H1 (cell line): ENCODE results near the gene MYO1F. TPM values are rescaled to one million over a fixed set of nuclear protein-coding genes. Genes with fewer than 3 reads are reported as not detected.
A peak's percentile ranks its signal among the peaks of the same experiment; 100 is the strongest.

ENCODE experiments used
- CTCF ChIA-PET: fragments of 300-600 bp; sonication (Branson Sonifier 250); formaldehyde crosslinking; loops from one replicate; lab custom pipeline; 2021; ENCODE audit not compliant: partially characterized antibody; lab: Charles Lee
- POLR2A ChIA-PET: fragments of 300-600 bp; sonication (Branson Sonifier 250); formaldehyde crosslinking; loops from one replicate; lab custom pipeline; 2021; ENCODE audit warnings: inconsistent platforms; ENCODE audit not compliant: partially characterized antibody; lab: Charles Lee
- DNase-seq, 2 experiments: peaks; one replicate each; pipeline versions ENCODE4 v3.0.0 to v3.0.0-alpha.2; 2010 to 2022; ENCODE audit warnings: low spot score in 2 of 2, low read depth in 1 of 2, mixed read lengths in 1 of 2
- FAIRE-seq: peaks from 2 replicates; lab custom pipeline; 2011; peaks lifted over from hg19 to GRCh38; lab: Jason Lieb, UNC
- H2AFZ ChIP-seq: 2 replicates; pipeline ENCODE4 v1.8.1; 2012; ENCODE audit warnings: low read length, inconsistent platforms
- H2AK5ac ChIP-seq: 2 replicates; pipeline ENCODE4 v1.6.1; 2013; ENCODE audit warnings: low read depth, low read length
- H2BK120ac ChIP-seq: replicated peaks from 2 replicates; pipeline ENCODE3; 2013; ENCODE audit warnings: low read depth, low read length, inconsistent platforms
- H2BK12ac ChIP-seq: 2 replicates; pipeline ENCODE4 v1.6.1; 2013; ENCODE audit warnings: low read depth, low read length
- H2BK15ac ChIP-seq: 2 replicates; pipeline ENCODE4 v1.6.1; 2013; ENCODE audit warnings: low read length
- H2BK20ac ChIP-seq: 2 replicates; pipeline ENCODE4 v1.6.1; 2013; ENCODE audit warnings: low read length
- H2BK5ac ChIP-seq: 2 replicates; pipeline ENCODE4 v1.6.1; 2013; ENCODE audit warnings: low read depth, low read length
- H3K14ac ChIP-seq: 2 replicates; pipeline ENCODE4 v1.6.1; 2013; ENCODE audit warnings: inconsistent platforms; ENCODE audit not compliant: insufficient read length
- H3K18ac ChIP-seq: 2 replicates; pipeline ENCODE4 v1.6.1; 2013; ENCODE audit warnings: low read length; ENCODE audit errors: extremely low read depth
- H3K23ac ChIP-seq: 2 replicates; pipeline ENCODE4 v1.6.1; 2013; ENCODE audit warnings: inconsistent platforms; ENCODE audit not compliant: insufficient read length
- H3K23me2 ChIP-seq: 2 replicates; pipeline ENCODE4 v1.6.1; 2013; ENCODE audit warnings: low read depth, low read length
- H3K27ac ChIP-seq: 2 replicates; pipeline ENCODE4 v1.6.1; 2011; ENCODE audit warnings: low read depth, low read length, inconsistent platforms
- H3K27me3 ChIP-seq, 4 experiments: replicated peaks in 1 of 4; 1 replicate in 1 of 4; 2 replicates in 3 of 4; pipeline versions ENCODE4 v1.6.1 to v1.8.1; 2011 to 2013; ENCODE audit warnings: low read length in 3 of 4, mild to moderate bottlenecking in 3 of 4, inconsistent platforms in 2 of 4, mixed read lengths in 2 of 4, moderate library complexity in 1 of 4; ENCODE audit not compliant: control insufficient read depth in 3 of 4, insufficient read depth in 3 of 4; ENCODE audit errors: extremely low read depth in 1 of 4
- H3K36me3 ChIP-seq, 4 experiments: 2 replicates each; pipeline versions ENCODE4 v1.6.1 to v1.8.1; 2011 to 2013; ENCODE audit warnings: mild to moderate bottlenecking in 4 of 4, low read length in 3 of 4, moderate library complexity in 2 of 4, control low read depth in 1 of 4, inconsistent platforms in 1 of 4; ENCODE audit not compliant: insufficient read depth in 4 of 4, control insufficient read depth in 2 of 4
- H3K4ac ChIP-seq: replicated peaks from 2 replicates; pipeline ENCODE3; 2013; ENCODE audit warnings: low read length, low read depth, mixed read lengths, inconsistent platforms; ENCODE audit not compliant: insufficient read length
- H3K4me1 ChIP-seq, 4 experiments: replicated peaks in 1 of 4; 1 replicate in 1 of 4; 2 replicates in 3 of 4; pipeline versions ENCODE4 v1.6.1 to v1.8.1; 2011 to 2013; ENCODE audit warnings: low read length in 3 of 4, inconsistent platforms in 2 of 4, mixed read lengths in 1 of 4; ENCODE audit not compliant: insufficient read depth in 4 of 4, control insufficient read depth in 3 of 4
- H3K4me2 ChIP-seq, 2 experiments: 2 replicates each; pipeline versions ENCODE4 v1.6.1 to v1.8.1; 2011 to 2013; ENCODE audit warnings: low read depth in 2 of 2, low read length in 2 of 2, control low read depth in 1 of 2, inconsistent platforms in 1 of 2, mild to moderate bottlenecking in 1 of 2; ENCODE audit not compliant: insufficient read depth in 1 of 2
- H3K4me3 ChIP-seq, 4 experiments: fragments of 200-600, 300-600 bp in 1 of 4; sonication (generic), shearing (Covaris generic), sonication (Bioruptor Twin) in 1 of 4; 2 replicates each; pipeline versions ENCODE4 v1.5.1 to v1.8.1; 2011 to 2016; ENCODE audit warnings: low read length in 4 of 4, low read depth in 3 of 4, control low read depth in 2 of 4, inconsistent platforms in 2 of 4, mild to moderate bottlenecking in 2 of 4, mixed read lengths in 1 of 4, moderate library complexity in 1 of 4; ENCODE audit not compliant: insufficient read depth in 2 of 4; ENCODE audit errors: extremely low read depth in 1 of 4
- H3K56ac ChIP-seq: replicated peaks from 2 replicates; pipeline ENCODE3; 2013; ENCODE audit warnings: low read depth, mild to moderate bottlenecking, mixed read lengths, low read length, inconsistent platforms; ENCODE audit not compliant: insufficient read length
- H3K79me1 ChIP-seq: 2 replicates; pipeline ENCODE4 v1.6.1; 2013; ENCODE audit warnings: low read depth, low read length, control low read depth
- H3K79me2 ChIP-seq, 2 experiments: 2 replicates each; pipeline versions ENCODE4 v1.6.1 to v1.8.1; 2012 to 2013; ENCODE audit warnings: low read length in 2 of 2, mild to moderate bottlenecking in 2 of 2, inconsistent platforms in 1 of 2; ENCODE audit not compliant: insufficient read depth in 2 of 2, control insufficient read depth in 1 of 2
- H3K9ac ChIP-seq, 4 experiments: replicated peaks in 1 of 4; 1 replicate in 1 of 4; 2 replicates in 3 of 4; pipeline versions ENCODE4 v1.6.1 to v1.8.1; 2011 to 2013; ENCODE audit warnings: low read depth in 3 of 4, low read length in 3 of 4, control low read depth in 2 of 4, mild to moderate bottlenecking in 2 of 4, moderate library complexity in 2 of 4, inconsistent platforms in 1 of 4; ENCODE audit errors: extremely low read depth in 1 of 4
- H3K9me3 ChIP-seq, 2 experiments: 2 replicates each; pipeline versions ENCODE4 v1.6.1 to v1.8.1; 2012 to 2013; ENCODE audit warnings: mild to moderate bottlenecking in 2 of 2, moderate library complexity in 2 of 2, control low read depth in 1 of 2, inconsistent platforms in 1 of 2, low read depth in 1 of 2, low read length in 1 of 2, mixed read lengths in 1 of 2; ENCODE audit not compliant: insufficient read depth in 2 of 2
- H4K20me1 ChIP-seq, 2 experiments: replicated peaks in 1 of 2; 2 replicates each; pipeline versions ENCODE3 to v1.8.1; 2011 to 2013; ENCODE audit warnings: inconsistent platforms in 2 of 2, low read length in 2 of 2, mild to moderate bottlenecking in 1 of 2; ENCODE audit not compliant: insufficient read depth in 2 of 2, control insufficient read depth in 1 of 2
- H4K5ac ChIP-seq: 2 replicates; pipeline ENCODE4 v1.6.1; 2013; ENCODE audit warnings: low read length, low read depth, mixed read lengths, inconsistent platforms; ENCODE audit not compliant: insufficient read length
- H4K8ac ChIP-seq: 2 replicates; pipeline ENCODE4 v1.8.0; 2013; ENCODE audit warnings: mild to moderate bottlenecking, moderate library complexity, low read length, inconsistent platforms; ENCODE audit not compliant: insufficient read depth; ENCODE audit errors: extremely low read depth
- H4K91ac ChIP-seq: replicated peaks from 2 replicates; pipeline ENCODE3; 2013; ENCODE audit warnings: low read length, mixed read lengths, inconsistent platforms; ENCODE audit not compliant: insufficient read length
- CEBPB ChIP-seq: IDR thresholded peaks from 2 replicates; pipeline ENCODE4 v1.6.1; 2012; ENCODE audit warnings: low read depth, low read length
- MAX ChIP-seq: IDR thresholded peaks from 2 replicates; pipeline ENCODE4 v1.6.1; 2012; ENCODE audit warnings: inconsistent platforms
- SUZ12 ChIP-seq: fragments of 200-600 bp; sonication (generic); IDR thresholded peaks from 2 replicates; pipeline ENCODE4 v1.6.1; 2012; ENCODE audit warnings: mild to moderate bottlenecking, inconsistent platforms, low read length, moderate library complexity, mixed read lengths
- WGBS, 2 experiments: shearing (Covaris generic) in 1 of 2; methylation state at CpG; one replicate each; pipeline versions ENCODE4 v1.1.6 to v1.1.7; 2013 to 2015; ENCODE audit warnings: low lambda C conversion rate in 2 of 2, mixed read lengths in 2 of 2, inconsistent platforms in 1 of 2, low coverage in 1 of 2, missing lambda C conversion rate in 1 of 2; ENCODE audit not compliant: insufficient replicate concordance in 2 of 2, insufficient coverage in 1 of 2, insufficient read length in 1 of 2; ENCODE audit errors: extremely low coverage in 1 of 2, missing lambda C conversion rate in 1 of 2; 5-methylcytosine and 5-hydroxymethylcytosine counted together
- polyA plus RNA-seq, 7 experiments: library from polyadenylated mRNA; depleted of rRNA in 3 of 7; stranded (reverse) in 5 of 7; unstranded in 2 of 7; fragments of >200 nt in 5 of 7; fragments of 200-250 nt in 2 of 7; gene quantifications; 1 replicate in 5 of 7; 2 replicates in 1 of 7; 4 replicates in 1 of 7; pipeline versions ENCODE4 v1.2.1 to v1.2.3, GENCODE V29; 2011 to 2013; ENCODE audit warnings: missing spikeins in 2 of 7, mixed read lengths in 2 of 7
- total RNA-seq: library from RNA; stranded (reverse); fragmentation: NEBNext Ultra II Directional; extraction: Animal tissue kit (Norgen Biotek cat#: 25700); gene quantifications from 2 replicates; pipeline ENCODE4 v1.2.1, GENCODE V29; 2021
- TF ChIP-seq, protein P1 (sequence below): IDR thresholded peaks from 2 replicates; pipeline ENCODE4 v1.6.1; 2011; ENCODE audit warnings: low read depth, mild to moderate bottlenecking, low read length; ENCODE audit not compliant: insufficient read depth

Gene MYO1F
- total and polyA plus RNA-seq, 2 of the 8 experiments (the other 6 are each of a cell fraction or from before 2014, with no cell fraction given) = 1.4 to 4.6 TPM

DNA sequence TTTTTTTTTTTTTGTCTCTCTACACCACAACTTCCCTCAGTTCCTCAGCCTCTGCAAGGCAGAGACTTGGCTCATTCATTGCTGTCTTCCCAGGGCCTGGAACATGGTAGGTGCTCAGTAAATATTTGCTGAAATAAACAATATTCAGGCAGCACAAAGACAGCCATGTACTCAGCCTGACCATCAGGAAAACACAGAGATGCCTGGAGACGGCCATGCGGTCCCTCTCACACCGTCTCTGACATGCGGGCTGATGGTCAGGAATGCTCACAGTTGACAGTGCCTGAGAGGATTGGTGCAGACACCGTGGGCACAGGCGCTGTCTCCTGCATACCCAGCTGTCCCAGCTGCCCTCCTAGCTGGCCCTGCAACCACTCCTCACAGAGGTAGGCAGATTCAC lies 75.7 kb downstream of the MYO1F start:
- H3K56ac ChIP-seq = no peak overlapping the region
- 85% methylated on average over 6 of the region's 6 CpGs; no CpG with 5 or more reads in 1 of the 2 experiments for WGBS, 2 experiments
- DNase-seq = no peak
- no peak overlapping the region for H4K5ac ChIP-seq
- peak overlapping the region; percentile 65; the same call in 1 of the 2 replicates for H2BK15ac ChIP-seq
- H2BK12ac ChIP-seq = peak overlapping the region; percentile 41; the same call in 1 of the 2 replicates
- no peaks in the 10 kb centered on the region for H3K27me3 ChIP-seq
- H3K4me1 ChIP-seq = peaks cover 0 to 9% (median 5%) of the 10 kb centered on the region in 4 experiments; a peak in 5 of 7 replicates
- H3K27ac ChIP-seq = no peak overlapping the region
- CTCF ChIA-PET = no interaction called here
- no peak for FAIRE-seq
- H2AK5ac ChIP-seq = no peak overlapping the region
- no peaks in the 10 kb centered on the region for H3K9me3 ChIP-seq
- 0 out of 2 replicates have a peak overlapping the region, but pooled peaks have one; percentile 13 for H2BK5ac ChIP-seq
- H2BK120ac ChIP-seq = no peak overlapping the region
- TF ChIP-seq, protein P1, sequence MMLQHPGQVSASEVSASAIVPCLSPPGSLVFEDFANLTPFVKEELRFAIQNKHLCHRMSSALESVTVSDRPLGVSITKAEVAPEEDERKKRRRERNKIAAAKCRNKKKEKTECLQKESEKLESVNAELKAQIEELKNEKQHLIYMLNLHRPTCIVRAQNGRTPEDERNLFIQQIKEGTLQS = no peak
- no peak for TF ChIP-seq SUZ12
- 0 out of 2 replicates have a peak, but pooled peaks have one; percentile 16 for TF ChIP-seq MAX
- TF ChIP-seq CEBPB = no peak
- TF ChIP-seq, all 59 proteins: peak for 1
- peak overlapping the region; percentile 21; the same call in 1 of the 2 replicates for H2BK20ac ChIP-seq
- no peaks in the 10 kb centered on the region; the same call in 1 of the 2 replicates for H3K79me1 ChIP-seq
- no peak overlapping the region for H3K4me3 ChIP-seq
- no peak overlapping the region for H3K4ac ChIP-seq
- H3K4me2 ChIP-seq = no peak overlapping the region
- H3K79me2 ChIP-seq = no peaks in the 10 kb centered on the region
- no peaks in the 10 kb centered on the region for H4K20me1 ChIP-seq
- H3K36me3 ChIP-seq = no peaks in the 10 kb centered on the region
- H3K23me2 ChIP-seq = peaks cover 7% of the 10 kb centered on the region; the same call in 1 of the 2 replicates
- H2AFZ ChIP-seq = no peak overlapping the region
- no peak overlapping the region for H4K91ac ChIP-seq
- POLR2A ChIA-PET = interaction anchor here (1.2 kb wide), 1 partner anchor 14 kb away, joined by 3 read pairs; no protein-coding TSS in a partner anchor
- no peak overlapping the region for H3K14ac ChIP-seq
- no peak overlapping the region for H3K18ac ChIP-seq
- no peak overlapping the region; a peak in 2 of 7 replicates for H3K9ac ChIP-seq
- H4K8ac ChIP-seq = no peak overlapping the region
- H3K23ac ChIP-seq = no peak overlapping the region
